ENCODE results near the gene OCA2.
"Not testable (repeated sequence)": the region's sequence is repeated elsewhere in the genome, so short reads cannot be mapped to it uniquely, and the experiment has no call there.

OCA2 gene

GRCh38 chr15:28017423-28017924 lies 81.6 kb downstream of the OCA2 start:
- H3K4me3 ChIP-seq (ENCODE audit: low read length) = no peak overlapping the region
- H3K9me3 ChIP-seq (ENCODE audit: low read length) = no peaks in the 10 kb centered on the region
- no peaks in the 10 kb centered on the region for H3K27me3 ChIP-seq (ENCODE audit: insufficient read depth, low read length)

GRCh38 chr15:28015855-28016254 lies 83.3 kb downstream of the OCA2 start:
- Histone ChIP-seq H2AFZ (ENCODE audit: low read depth, low read length) (no peak overlapping the region), H3K4me3 (ENCODE audit: low read length) (no peak overlapping the region), H3K4me1 (ENCODE audit: insufficient read depth, low read length) (no peaks in the 10 kb centered on the region), H3K27me3 (ENCODE audit: insufficient read depth, low read length) (no peaks in the 10 kb centered on the region), H3K36me3 (ENCODE audit: insufficient read depth, low read length) (no peaks in the 10 kb centered on the region), H3K9me3 (ENCODE audit: low read length) (no peaks in the 10 kb centered on the region)

More at GRCh38 chr15:28017423-28017924, 81.6 kb downstream of the OCA2 start:
- Histone ChIP-seq H3K36me3 (ENCODE audit: insufficient read depth, low read length) (no peaks in the 10 kb centered on the region), H3K4me1 (ENCODE audit: insufficient read depth, low read length) (no peaks in the 10 kb centered on the region), H2AFZ (ENCODE audit: low read depth, low read length) (no peak overlapping the region)

GRCh38 chr15:28014623-28015200 lies 84.4 kb downstream of the OCA2 start:
- no peak overlapping the region for H3K4me3 ChIP-seq (ENCODE audit: low read length)
- no peaks in the 10 kb centered on the region for H3K9me3 ChIP-seq (ENCODE audit: low read length)
- H3K4me1 ChIP-seq (ENCODE audit: insufficient read depth, low read length) = no peaks in the 10 kb centered on the region
- no peaks in the 10 kb centered on the region for H3K27me3 ChIP-seq (ENCODE audit: insufficient read depth, low read length)
- H2AFZ ChIP-seq (ENCODE audit: low read depth, low read length) = no peak overlapping the region
- no peaks in the 10 kb centered on the region for H3K36me3 ChIP-seq (ENCODE audit: insufficient read depth, low read length)

- no peaks in the 10 kb centered on the region for H3K27me3 ChIP-seq (ENCODE audit: insufficient read depth, low read length)
- no peaks in the 10 kb centered on the region for H3K36me3 ChIP-seq (ENCODE audit: insufficient read depth, low read length)
- no peaks in the 10 kb centered on the region for H3K4me1 ChIP-seq (ENCODE audit: insufficient read depth, low read length)
- no peak overlapping the region for H2AFZ ChIP-seq (ENCODE audit: low read depth, low read length)
- no peak overlapping the region for H3K4me3 ChIP-seq (ENCODE audit: low read length)
- H3K9me3 ChIP-seq (ENCODE audit: low read length) = no peaks in the 10 kb centered on the region
Observed at GRCh38 chr15:28013976-28014375, 85.1 kb downstream of the OCA2 start.

- H2AFZ ChIP-seq (ENCODE audit: low read depth, low read length) = no peak overlapping the region
- H3K27me3 ChIP-seq (ENCODE audit: insufficient read depth, low read length) = no peaks in the 10 kb centered on the region
- H3K4me3 ChIP-seq (ENCODE audit: low read length) = no peak overlapping the region
- no peaks in the 10 kb centered on the region for H3K4me1 ChIP-seq (ENCODE audit: insufficient read depth, low read length)
- no peaks in the 10 kb centered on the region for H3K9me3 ChIP-seq (ENCODE audit: low read length)
- no peaks in the 10 kb centered on the region for H3K36me3 ChIP-seq (ENCODE audit: insufficient read depth, low read length)
Observed at GRCh38 chr15:28013480-28013879, 85.6 kb downstream of the OCA2 start.

GRCh38 chr15:28012231-28012630 lies 86.9 kb downstream of the OCA2 start:
- Histone ChIP-seq H3K4me1 (ENCODE audit: insufficient read depth, low read length) (no peaks in the 10 kb centered on the region), H3K4me3 (ENCODE audit: low read length) (no peak overlapping the region), H2AFZ (ENCODE audit: low read depth, low read length) (no peak overlapping the region), H3K36me3 (ENCODE audit: insufficient read depth, low read length) (no peaks in the 10 kb centered on the region), H3K9me3 (ENCODE audit: low read length) (no peaks in the 10 kb centered on the region), H3K27me3 (ENCODE audit: insufficient read depth, low read length) (no peaks in the 10 kb centered on the region)

- not testable (repeated sequence) for H3K27me3 ChIP-seq (ENCODE audit: insufficient read depth, low read length); H3K9me3 ChIP-seq (ENCODE audit: low read length); H3K36me3 ChIP-seq (ENCODE audit: insufficient read depth, low read length); H2AFZ ChIP-seq (ENCODE audit: low read depth, low read length); H3K4me3 ChIP-seq (ENCODE audit: low read length); H3K4me1 ChIP-seq (ENCODE audit: insufficient read depth, low read length)
Observed at GRCh38 chr15:28008175-28008574, 90.9 kb downstream of the OCA2 start.

GRCh38 chr15:28006116-28006905 lies 92.8 kb downstream of the OCA2 start:
- Histone ChIP-seq H3K4me1 (ENCODE audit: insufficient read depth, low read length) (no peaks in the 10 kb centered on the region), H3K36me3 (ENCODE audit: insufficient read depth, low read length) (no peaks in the 10 kb centered on the region), H3K4me3 (ENCODE audit: low read length) (no peak overlapping the region), H3K27me3 (ENCODE audit: insufficient read depth, low read length) (no peaks in the 10 kb centered on the region), H2AFZ (ENCODE audit: low read depth, low read length) (no peak overlapping the region), H3K9me3 (ENCODE audit: low read length) (no peaks in the 10 kb centered on the region)

- no peaks in the 10 kb centered on the region for H3K4me1 ChIP-seq (ENCODE audit: insufficient read depth, low read length)
- no peak overlapping the region for H3K4me3 ChIP-seq (ENCODE audit: low read length)
- H2AFZ ChIP-seq (ENCODE audit: low read depth, low read length) = no peak overlapping the region
- H3K36me3 ChIP-seq (ENCODE audit: insufficient read depth, low read length) = no peaks in the 10 kb centered on the region
- H3K9me3 ChIP-seq (ENCODE audit: low read length) = no peaks in the 10 kb centered on the region
- no peaks in the 10 kb centered on the region for H3K27me3 ChIP-seq (ENCODE audit: insufficient read depth, low read length)
Observed at GRCh38 chr15:28005004-28005527, 94.0 kb downstream of the OCA2 start.

- Histone ChIP-seq H3K27me3 (ENCODE audit: insufficient read depth, low read length) (no peaks in the 10 kb centered on the region), H3K4me3 (ENCODE audit: low read length) (no peak overlapping the region), H3K9me3 (ENCODE audit: low read length) (no peaks in the 10 kb centered on the region), H3K4me1 (ENCODE audit: insufficient read depth, low read length) (no peaks in the 10 kb centered on the region), H3K36me3 (ENCODE audit: insufficient read depth, low read length) (no peaks in the 10 kb centered on the region), H2AFZ (ENCODE audit: low read depth, low read length) (no peak overlapping the region)
Observed at GRCh38 chr15:28004143-28005003, 94.7 kb downstream of the OCA2 start.

- Histone ChIP-seq H3K27me3 (ENCODE audit: insufficient read depth, low read length) (no peaks in the 10 kb centered on the region), H3K4me3 (ENCODE audit: low read length) (no peak overlapping the region), H3K36me3 (ENCODE audit: insufficient read depth, low read length) (no peaks in the 10 kb centered on the region), H3K9me3 (ENCODE audit: low read length) (no peaks in the 10 kb centered on the region), H2AFZ (ENCODE audit: low read depth, low read length) (no peak overlapping the region), H3K4me1 (ENCODE audit: insufficient read depth, low read length) (no peaks in the 10 kb centered on the region)
Observed at GRCh38 chr15:28003302-28004037, 95.6 kb downstream of the OCA2 start.

- H3K27me3 ChIP-seq (ENCODE audit: insufficient read depth, low read length) = no peaks in the 10 kb centered on the region
- H2AFZ ChIP-seq (ENCODE audit: low read depth, low read length) = no peak overlapping the region
- no peak overlapping the region for H3K4me3 ChIP-seq (ENCODE audit: low read length)
- no peaks in the 10 kb centered on the region for H3K36me3 ChIP-seq (ENCODE audit: insufficient read depth, low read length)
- no peaks in the 10 kb centered on the region for H3K9me3 ChIP-seq (ENCODE audit: low read length)
- no peaks in the 10 kb centered on the region for H3K4me1 ChIP-seq (ENCODE audit: insufficient read depth, low read length)
Observed at GRCh38 chr15:28002867-28003266, 96.2 kb downstream of the OCA2 start.

All from neuron (in vitro differentiated cells).